GM12878 (cell line): ENCODE results near the gene DERL2. TPM values are rescaled to one million over a fixed set of nuclear protein-coding genes. Genes with fewer than 3 reads are reported as not detected.

Experiments used
- ATAC-seq: fragments of 200-7000 bp; cut with Tn5 transposase; 3 replicates; pipeline ENCODE4 v1.9.1; 2020; ENCODE audit warnings: mild to moderate bottlenecking, moderate library complexity
- BruUV-seq: library from RNA; stranded (reverse); fragments of 400-500 nt; replicated peaks from 2 replicates; lab custom pipeline; 2021; lab: Mats Ljungman, UMichigan
- CTCF ChIA-PET: fragments of 300-600 bp; sonication (Branson Sonifier 250); formaldehyde crosslinking; extraction: SDS; loops from one replicate; lab custom pipeline; 2021; ENCODE audit warnings: inconsistent platforms; lab: Yijun Ruan, JAX
- POLR2A ChIA-PET: fragments of 350-600 bp; formaldehyde crosslinking; extraction: SDS; loops from one replicate; lab custom pipeline; 2021; ENCODE audit warnings: inconsistent platforms; lab: Charles Lee
- RAD21 ChIA-PET: fragments of 300-600 bp; sonication (Branson Sonifier 250); formaldehyde crosslinking; loops from one replicate; lab custom pipeline; 2023; ENCODE audit warnings: antibody characterized with exemption; ENCODE audit not compliant: unreplicated experiment; lab: Charles Lee
- SMC1A ChIA-PET: fragments of 300-600 bp; sonication (Branson Sonifier 250); formaldehyde crosslinking; loops from one replicate; lab custom pipeline; 2023; ENCODE audit not compliant: unreplicated experiment, uncharacterized antibody; lab: Charles Lee
- DNase-seq: peaks from one replicate; pipeline ENCODE4 v3.0.0-alpha.2; 2011; ENCODE audit warnings: low read depth, low spot score
- FAIRE-seq: peaks from 3 replicates; lab custom pipeline; 2011; peaks lifted over from hg19 to GRCh38; lab: Jason Lieb, UNC
- H2AFZ ChIP-seq: 2 replicates; pipeline ENCODE4 v1.6.0; 2011; ENCODE audit warnings: low read depth, low read length, control low read depth; ENCODE audit not compliant: control insufficient read depth
- H3K27ac ChIP-seq: 2 replicates; pipeline ENCODE4 v1.5.1; 2011; ENCODE audit warnings: control low read depth; ENCODE audit not compliant: control insufficient read depth, insufficient read depth
- H3K27me3 ChIP-seq, 2 experiments: replicated peaks in 1 of 2; 2 replicates each; pipeline versions ENCODE4 v1.6.0 to v1.6.1; 2011; ENCODE audit warnings: low read length in 1 of 2; ENCODE audit not compliant: control insufficient read depth in 2 of 2, insufficient read depth in 2 of 2
- H3K36me3 ChIP-seq, 2 experiments: 2 replicates each; pipeline ENCODE4 v1.5.1; 2011; ENCODE audit warnings: low read length in 1 of 2; ENCODE audit not compliant: control insufficient read depth in 2 of 2, insufficient read depth in 2 of 2
- H3K4me1 ChIP-seq: 2 replicates; pipeline ENCODE4 v1.6.1; 2011; ENCODE audit warnings: mild to moderate bottlenecking, low read length, moderate library complexity, mixed read lengths; ENCODE audit not compliant: control insufficient read depth, insufficient read depth
- H3K4me2 ChIP-seq: 2 replicates; pipeline ENCODE4 v1.6.0; 2011; ENCODE audit warnings: control low read depth; ENCODE audit not compliant: control insufficient read depth, insufficient read depth
- H3K4me3 ChIP-seq: fragments of 200-600 bp; sonication (generic); 2 replicates; pipeline ENCODE4 v1.5.1; 2016
- H3K79me2 ChIP-seq: 2 replicates; pipeline ENCODE4 v1.6.0; 2011; ENCODE audit warnings: low read length; ENCODE audit not compliant: control insufficient read depth, insufficient read depth
- H3K9ac ChIP-seq: 2 replicates; pipeline ENCODE4 v1.8.0; 2011; ENCODE audit warnings: low read length, control low read depth, mixed read lengths; ENCODE audit not compliant: control insufficient read depth, insufficient read depth
- H3K9me3 ChIP-seq: replicated peaks from 3 replicates; pipeline ENCODE4 v1.5.1; 2011; ENCODE audit warnings: mild to moderate bottlenecking, low read length; ENCODE audit not compliant: control insufficient read depth, insufficient read depth
- H4K20me1 ChIP-seq: 2 replicates; pipeline ENCODE4 v1.6.0; 2011; ENCODE audit not compliant: control insufficient read depth, insufficient read depth
- CBX5 ChIP-seq: sonication (generic); IDR thresholded peaks from 2 replicates; pipeline ENCODE4 v1.6.1; 2016; ENCODE audit warnings: low read depth, moderate library complexity, mild to moderate bottlenecking, inconsistent platforms
- DPF2 ChIP-seq: fragments of 450-650 bp; IDR thresholded peaks from 2 replicates; pipeline ENCODE4 v1.6.1; 2017; ENCODE audit warnings: mild to moderate bottlenecking
- EGR1 ChIP-seq, 2 experiments: IDR thresholded peaks; 1 replicate in 1 of 2; 2 replicates in 1 of 2; pipeline ENCODE4 v1.6.1; 2011 to 2012; ENCODE audit warnings: low read depth in 2 of 2, low read length in 2 of 2, borderline replicate concordance in 1 of 2, mild to moderate bottlenecking in 1 of 2, moderate library complexity in 1 of 2
- ETV6 ChIP-seq, 2 experiments: fragments of 450-650 bp in 1 of 2; IDR thresholded peaks in 1 of 2; conservative IDR thresholded peaks in 1 of 2; 2 replicates each; pipeline ENCODE4 v1.6.1; 2014; ENCODE audit warnings: antibody characterized with exemption in 1 of 2, borderline replicate concordance in 1 of 2, low read depth in 1 of 2, mild to moderate bottlenecking in 1 of 2, moderate library complexity in 1 of 2
- FOXM1 ChIP-seq: IDR thresholded peaks from 2 replicates; pipeline ENCODE4 v1.6.1; 2012; ENCODE audit warnings: low read depth, mild to moderate bottlenecking, inconsistent platforms, low read length, moderate library complexity
- JUNB ChIP-seq: IDR thresholded peaks from 2 replicates; pipeline ENCODE4 v1.6.1; 2016; ENCODE audit warnings: antibody characterized with exemption, mild to moderate bottlenecking
- PAX5 ChIP-seq: IDR thresholded peaks from 2 replicates; pipeline ENCODE4 v1.6.1; 2011; ENCODE audit warnings: low read depth, low read length, borderline replicate concordance
- SMAD1 ChIP-seq: fragments of 450-650 bp; IDR thresholded peaks from 2 replicates; pipeline ENCODE4 v1.6.1; 2018; ENCODE audit warnings: mild to moderate bottlenecking, low read depth; ENCODE audit not compliant: partially characterized antibody
- TBL1XR1 ChIP-seq: IDR thresholded peaks from 2 replicates; pipeline ENCODE4 v1.6.1; 2012; ENCODE audit warnings: low read depth, low read length, improper control_type of control experiment
- ZBTB11 ChIP-seq: fragments of 450-650 bp; formaldehyde crosslinking; IDR thresholded peaks from 2 replicates; pipeline ENCODE4 v1.5.0; 2022; ENCODE audit warnings: mild to moderate bottlenecking, missing genetic modification characterization
- ZNF384 ChIP-seq: IDR thresholded peaks from 2 replicates; pipeline ENCODE4 v1.6.1; 2012; ENCODE audit warnings: low read depth, mild to moderate bottlenecking, low read length, improper control_type of control experiment, borderline replicate concordance
- ZSCAN29 ChIP-seq: fragments of 450-650 bp; IDR thresholded peaks from 2 replicates; pipeline ENCODE4 v1.6.1; 2017; ENCODE audit warnings: mild to moderate bottlenecking, moderate library complexity
- WGBS: methylation state at CpG from one replicate; pipeline ENCODE4 v1.1.6; 2016; ENCODE audit warnings: low lambda C conversion rate; ENCODE audit not compliant: insufficient replicate concordance, insufficient coverage; ENCODE audit errors: missing lambda C conversion rate; 5-methylcytosine and 5-hydroxymethylcytosine counted together
- in situ Hi-C: fragments of 300-500 bp; cut with MboI; formaldehyde crosslinking; loops from 9 replicates; pipeline ENCODE4 v1.14.3; 2018; ENCODE audit warnings: mixed read lengths
- intact Hi-C: fragments of 100-400 bp; cut with micrococcal nuclease; formaldehyde crosslinking; loops from one replicate; pipeline ENCODE4 v1.14.2; 2022; ENCODE audit not compliant: unreplicated experiment
- polyA plus RNA-seq, 11 experiments: library from polyadenylated mRNA; depleted of rRNA in 4 of 11; unstranded in 6 of 11; stranded (reverse) in 5 of 11; fragments of >200 nt; fragmentation: Nextera tagmentation in 4 of 11; fragmentation: Illumina TruSeq in 1 of 11; extraction: Ambion mirVana in 4 of 11; extraction: Trizol in 1 of 11; gene quantifications; 1 replicate in 1 of 11; 2 replicates in 10 of 11; pipeline versions ENCODE4 v1.2.1 to v1.2.3, GENCODE V29; 2011 to 2016; ENCODE audit warnings: inconsistent platforms in 2 of 11, missing spikeins in 2 of 11, low read depth in 1 of 11
- total RNA-seq, 4 experiments: library from RNA; depleted of rRNA in 3 of 4; stranded (reverse); fragments of >200 nt in 3 of 4; fragmentation: Illumina TruSeq in 1 of 4; extraction: Trizol in 1 of 4; gene quantifications; 2 replicates each; pipeline versions ENCODE4 v1.2.1 to v1.2.3, GENCODE V29; 2013 to 2021
- TF ChIP-seq, protein P1 (sequence below): IDR thresholded peaks from 2 replicates; pipeline ENCODE4 v1.6.1; 2011; ENCODE audit warnings: low read depth, mild to moderate bottlenecking, low read length, moderate library complexity, borderline replicate concordance; ENCODE audit errors: extremely low read depth

The DERL2 gene
- total and polyA plus RNA-seq, 10 of the 15 experiments (the other 5 are each of a cell fraction or from before 2014, with no cell fraction given), result 40.5 to 236 (median 69.3) TPM

GRCh38 chr17:5429191-5429887 lies 56.6 kb downstream of the DERL2 start:
- H3K27ac ChIP-seq, result no peak overlapping the region
- WGBS, result 67% methylated on average over 3 of the region's 3 CpGs
- H4K20me1 ChIP-seq, result no peaks in the 10 kb centered on the region; the same call in 1 of the 2 replicates
- no peaks in the 10 kb centered on the region for H3K79me2 ChIP-seq
- no peaks in the 10 kb centered on the region for H3K9me3 ChIP-seq
- peaks cover 26 to 35% of the 10 kb centered on the region in 2 experiments for H3K36me3 ChIP-seq
- FAIRE-seq (no peak), ATAC-seq (no peak), DNase-seq (no peak)
- no peaks in the 10 kb centered on the region for H3K27me3 ChIP-seq
- SMC1A ChIA-PET, result interaction anchor here (0.7 kb wide), 1 partner anchor 18 kb away, joined by 3 read pairs; no protein-coding TSS in a partner anchor
- no peak overlapping the region for H3K4me3 ChIP-seq
- BruUV-seq, result no TSS peak
- POLR2A ChIA-PET, result interaction anchor here (1.0 to 1.2 kb wide), 3 partner anchors 10 to 133 kb away, joined by 3 to 4 read pairs (median 3); partner anchors contain the start of genes C1QBP, NUP88 and RPAIN
- no peak overlapping the region for H2AFZ ChIP-seq
- TF ChIP-seq SMAD1 (no peak), JUNB (no peak), ZSCAN29 (no peak), TBL1XR1 (no peak), ETV6 (conservative IDR thresholded peaks at IDR 0.05 in 1 of 2, IDR thresholded peaks at IDR 0.05 in 1 of 2; ENCODE audit: borderline replicate concordance in 1 of 2, low read depth in 1 of 2) (no peak), DPF2 (no peak), CBX5 (no peak), EGR1 (IDR thresholded peaks at IDR 0.05; ENCODE audit: borderline replicate concordance in 1 of 2, low read depth in 2 of 2, low read length in 2 of 2) (no peak), PAX5 (no peak), ZBTB11 (CRISPR knock-in tag) (no peak), ZNF384 (no peak), FOXM1 (no peak)
- TF ChIP-seq, protein P1, sequence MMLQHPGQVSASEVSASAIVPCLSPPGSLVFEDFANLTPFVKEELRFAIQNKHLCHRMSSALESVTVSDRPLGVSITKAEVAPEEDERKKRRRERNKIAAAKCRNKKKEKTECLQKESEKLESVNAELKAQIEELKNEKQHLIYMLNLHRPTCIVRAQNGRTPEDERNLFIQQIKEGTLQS, result no peak
- RAD21 ChIA-PET, result no interaction called here
- in situ Hi-C loops, result no loop called here
- H3K4me1 ChIP-seq, result no peaks in the 10 kb centered on the region
- intact Hi-C loops, result no loop called here
- no peak overlapping the region for H3K9ac ChIP-seq
- no peak overlapping the region for H3K4me2 ChIP-seq
- CTCF ChIA-PET, result interaction anchor here (2.5 kb wide), 1 partner anchor 10 kb away, joined by 14 read pairs; the partner anchor contains the start of gene C1QBP
